ENCODE measurements around the gene LRPPRC. TPM values are rescaled to one million over a fixed set of nuclear protein-coding genes. Genes with fewer than 3 reads are reported as not detected.

LRPPRC gene
- total RNA-seq, 6 experiments from 2014 or later: 57.6 to 77.6 (median 65.7) TPM

GRCh38 chr2:43937269-43937820 is 58.4 kb downstream of the LRPPRC start:
- H3K4me1 Mint-ChIP-seq (ENCODE audit: low read depth): peaks cover 12% of the 10 kb centered on the region
- no peak overlapping the region for H3K4me3 Mint-ChIP-seq
- H3K27ac Mint-ChIP-seq: no peak overlapping the region
- TF ChIP-seq CTCF (IDR thresholded peaks at IDR 0.05): no peak
- H3K9me3 Mint-ChIP-seq: no peaks in the 10 kb centered on the region
- H3K27me3 Mint-ChIP-seq (ENCODE audit: insufficient read depth): no peaks in the 10 kb centered on the region
- DNase-seq: no peak
- H3K36me3 Mint-ChIP-seq (ENCODE audit: low read depth): peaks cover 21% of the 10 kb centered on the region

GRCh38 chr2:43934567-43934966 is 61.2 kb downstream of the LRPPRC start:
- Mint-ChIP-seq H3K9me3 (no peaks in the 10 kb centered on the region), H3K4me1 (ENCODE audit: low read depth) (peaks cover 5% of the 10 kb centered on the region; the same call in 1 of the 2 replicates), H3K4me3 (no peak overlapping the region), H3K36me3 (ENCODE audit: low read depth) (peaks cover 13% of the 10 kb centered on the region), H3K27ac (no peak overlapping the region; the same call in 1 of the 2 replicates), H3K27me3 (ENCODE audit: insufficient read depth) (no peaks in the 10 kb centered on the region)
- TF ChIP-seq CTCF (IDR thresholded peaks at IDR 0.05): no peak
- no peak for DNase-seq

GRCh38 chr2:43931293-43931692 is 64.5 kb downstream of the LRPPRC start:
- peaks cover 18% of the 10 kb centered on the region for H3K36me3 Mint-ChIP-seq (ENCODE audit: low read depth)
- H3K27me3 Mint-ChIP-seq (ENCODE audit: insufficient read depth): no peaks in the 10 kb centered on the region; the same call in 1 of the 2 replicates
- no peak overlapping the region for H3K27ac Mint-ChIP-seq
- no peak for DNase-seq
- H3K4me3 Mint-ChIP-seq: no peak overlapping the region
- H3K9me3 Mint-ChIP-seq: no peaks in the 10 kb centered on the region
- no peak for TF ChIP-seq CTCF (IDR thresholded peaks at IDR 0.05)
- H3K4me1 Mint-ChIP-seq (ENCODE audit: low read depth): peaks cover 5% of the 10 kb centered on the region; the same call in 1 of the 2 replicates

- no peak overlapping the region for H3K27ac Mint-ChIP-seq
- no peak overlapping the region for H3K4me3 Mint-ChIP-seq
- no peaks in the 10 kb centered on the region; the same call in 1 of the 2 replicates for H3K27me3 Mint-ChIP-seq (ENCODE audit: insufficient read depth)
- no peaks in the 10 kb centered on the region for H3K9me3 Mint-ChIP-seq
- peaks cover 12% of the 10 kb centered on the region for H3K36me3 Mint-ChIP-seq (ENCODE audit: low read depth)
- no peaks in the 10 kb centered on the region for H3K4me1 Mint-ChIP-seq (ENCODE audit: low read depth)
- no peak for TF ChIP-seq CTCF (IDR thresholded peaks at IDR 0.05)
- no peak for DNase-seq
These were observed 68.3 kb downstream of the LRPPRC start for GRCh38 chr2:43927442-43927841.

GRCh38 chr2:43925431-43925830 is 70.4 kb downstream of the LRPPRC start:
- peaks cover 10% of the 10 kb centered on the region for H3K36me3 Mint-ChIP-seq (ENCODE audit: low read depth)
- H3K9me3 Mint-ChIP-seq: no peaks in the 10 kb centered on the region
- TF ChIP-seq CTCF (IDR thresholded peaks at IDR 0.05): no peak
- H3K27me3 Mint-ChIP-seq (ENCODE audit: insufficient read depth): no peaks in the 10 kb centered on the region; the same call in 1 of the 2 replicates
- H3K4me3 Mint-ChIP-seq: no peak overlapping the region
- H3K4me1 Mint-ChIP-seq (ENCODE audit: low read depth): no peaks in the 10 kb centered on the region
- no peak overlapping the region for H3K27ac Mint-ChIP-seq
- DNase-seq: no peak
